Activated gamma-delta T cell (primary cell): ENCODE results near the gene C16orf74.

Source experiments
- DNase-seq: peaks from one replicate; lab custom pipeline; 2025; lab: John Stamatoyannopoulos, UW

The C16orf74 gene

DNA sequence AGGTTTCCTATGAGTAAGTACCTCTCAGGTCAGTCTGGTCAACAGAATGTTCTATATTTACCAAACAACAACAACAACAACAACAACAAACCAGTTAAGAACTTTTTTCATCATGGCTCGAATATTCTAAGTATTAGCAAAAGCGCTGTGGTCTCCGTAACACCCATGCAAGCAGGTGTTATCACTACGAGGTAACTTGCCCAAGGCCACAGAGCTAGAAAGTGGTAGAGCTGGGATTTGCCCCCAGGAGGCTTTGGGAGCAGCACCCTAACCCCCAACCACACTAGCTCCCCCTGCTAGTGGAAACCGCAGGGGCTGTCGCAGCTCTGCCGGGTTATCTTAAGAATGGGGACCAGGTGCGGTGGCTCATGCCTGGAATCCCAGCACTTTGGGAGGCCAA is 23.9 kb upstream of the C16orf74 start:
- no peak for DNase-seq

- DNase-seq, result no peak
Measured at GRCh38 chr16:85774136-85774535, 23.2 kb upstream of the C16orf74 start.

DNA sequence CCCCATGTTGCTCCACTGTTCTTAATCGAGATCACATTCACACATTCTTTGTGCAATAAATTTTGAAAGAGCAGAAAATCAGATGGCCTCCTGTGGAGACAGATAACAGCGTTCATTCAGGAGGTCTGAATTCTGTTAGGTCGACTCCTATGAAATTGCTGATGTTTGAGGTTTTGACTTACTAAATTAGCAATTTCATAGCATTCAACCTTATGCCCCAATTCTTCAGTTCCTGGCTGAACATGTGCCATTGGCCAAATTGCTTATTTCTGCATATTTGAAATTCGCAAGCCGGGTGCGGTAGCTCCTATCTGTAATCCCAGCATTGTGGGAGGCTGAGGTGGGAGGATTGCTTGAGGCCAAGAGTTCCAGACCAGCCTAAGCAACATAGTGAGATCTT is 22.1 kb upstream of the C16orf74 start:
- no peak for DNase-seq

DNA sequence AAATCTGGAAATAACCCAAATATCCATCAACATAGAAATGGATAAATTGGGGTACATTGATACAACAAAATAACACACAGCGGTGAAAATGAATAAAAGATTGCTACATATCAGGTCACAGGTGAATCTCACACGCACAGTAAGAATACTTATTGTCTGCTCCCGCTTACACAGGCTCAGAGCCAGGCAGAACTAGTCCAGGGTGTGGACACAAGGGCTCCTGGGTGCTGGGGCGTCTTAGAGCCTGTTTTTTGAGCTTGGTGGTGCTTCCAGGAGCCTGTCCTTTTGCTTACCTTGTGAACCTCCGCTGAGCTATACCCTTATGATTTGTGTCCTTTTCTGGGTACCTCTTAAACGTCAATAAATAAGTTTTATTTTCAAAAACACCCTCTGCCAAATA is 19.8 kb upstream of the C16orf74 start:
- DNase-seq, result no peak

DNA sequence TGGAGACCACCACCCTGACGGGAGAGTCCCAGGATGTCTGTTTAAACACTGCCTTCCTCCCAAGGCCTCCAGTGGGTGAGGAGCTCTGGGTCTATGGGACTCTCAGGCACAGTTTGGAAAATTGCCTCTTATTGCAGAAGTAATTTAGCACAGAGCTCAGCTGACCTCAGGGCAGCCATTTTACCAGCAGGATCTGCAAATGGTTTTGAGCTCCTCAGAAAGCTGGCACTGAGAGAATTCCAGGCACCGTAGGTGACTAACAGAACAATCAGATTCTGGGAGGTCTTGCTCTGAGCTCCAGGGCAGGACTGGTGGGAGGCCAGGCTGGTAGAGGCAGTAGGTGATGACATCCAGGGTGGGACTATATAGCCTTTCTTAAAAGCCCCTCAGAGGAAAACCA is 17.3 kb upstream of the C16orf74 start:
- no peak for DNase-seq

DNA sequence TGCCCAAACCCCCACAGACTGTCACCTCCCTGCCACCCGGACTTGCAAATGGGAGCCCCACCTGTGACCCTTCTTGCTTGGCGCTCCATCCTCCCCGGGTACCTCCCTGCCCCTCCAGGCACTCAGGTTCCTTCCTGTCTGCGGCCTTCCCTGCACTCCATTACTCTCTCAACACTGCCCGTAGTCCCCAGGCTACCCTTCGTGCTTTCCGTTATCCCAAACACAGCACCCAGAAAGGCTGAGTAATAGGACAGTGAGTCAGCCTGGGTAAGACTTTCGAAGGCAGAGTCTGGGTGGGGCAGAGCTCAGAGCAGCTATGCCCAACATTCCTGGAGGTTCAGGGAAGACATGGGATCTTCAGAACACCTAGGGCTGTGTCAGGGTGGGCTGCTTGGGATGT is 16.6 kb upstream of the C16orf74 start:
- no peak for DNase-seq

DNA sequence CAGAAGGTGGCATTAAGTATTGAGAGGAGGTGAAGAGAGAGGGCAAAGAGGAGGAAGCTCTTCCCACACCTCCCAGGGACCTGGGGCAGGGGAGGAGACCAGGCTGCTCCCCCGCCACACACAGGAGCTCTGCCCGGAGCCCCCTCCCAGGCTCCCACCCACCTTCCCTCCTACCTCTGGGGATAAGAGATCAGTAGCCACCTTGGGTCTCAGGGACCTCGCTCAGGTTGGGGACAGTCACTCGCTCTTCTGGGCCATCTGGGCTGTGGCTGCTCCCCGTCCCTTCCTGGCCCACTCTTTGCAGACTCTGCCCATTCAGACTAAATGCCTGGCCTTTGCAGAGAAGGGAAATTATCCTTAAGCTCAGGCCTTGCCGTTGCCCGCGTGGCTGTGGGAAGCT is 14.9 kb upstream of the C16orf74 start:
- DNase-seq, result no peak

DNA sequence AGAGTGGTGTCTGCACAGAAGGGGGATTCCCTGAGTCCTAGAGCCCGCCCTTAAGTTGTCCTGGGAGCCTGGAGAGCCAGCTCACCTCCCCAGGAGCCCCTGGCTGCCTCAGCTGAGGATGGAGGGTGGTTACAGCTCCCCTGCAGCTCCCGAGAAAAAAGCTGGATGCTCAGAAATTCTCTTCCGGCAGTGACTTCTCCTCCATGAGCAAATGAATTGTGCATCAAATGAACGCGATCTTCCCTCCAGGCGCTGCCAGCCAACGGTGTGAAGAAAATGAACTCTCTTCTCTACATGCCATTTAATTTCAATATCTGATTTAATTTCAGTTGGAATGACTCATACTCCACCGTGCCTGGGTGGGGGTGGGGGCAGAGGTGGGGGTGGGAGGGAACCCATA is 14.3 kb upstream of the C16orf74 start:
- DNase-seq, result no peak

- DNase-seq, result no peak
Measured at GRCh38 chr16:85763616-85764015, 12.7 kb upstream of the C16orf74 start.

DNA sequence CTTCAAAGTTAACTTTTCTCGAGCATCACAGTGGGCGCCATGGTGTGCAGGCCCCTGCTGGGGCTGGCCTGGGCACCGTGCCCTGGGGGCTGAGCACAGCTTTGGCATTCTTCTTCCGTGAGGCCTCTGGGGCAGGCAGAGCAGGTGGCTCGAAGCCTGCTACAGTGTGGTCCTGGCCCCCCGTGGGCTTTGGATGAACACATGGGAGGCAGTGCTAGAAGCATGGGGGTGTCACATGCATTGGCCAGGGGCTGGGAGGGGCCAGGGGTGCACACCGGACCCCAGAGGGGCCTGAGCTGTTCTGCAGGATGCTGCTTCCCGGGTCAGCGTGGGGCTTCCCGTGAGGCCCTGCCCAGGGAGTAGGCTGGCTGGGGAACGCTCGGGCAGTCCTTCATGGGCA is 12.1 kb upstream of the C16orf74 start:
- DNase-seq, result no peak

- DNase-seq, result no peak
Measured at GRCh38 chr16:85761861-85762260, 11.0 kb upstream of the C16orf74 start.

GRCh38 chr16:85759631-85760419 is 8.9 kb upstream of the C16orf74 start:
- no peak for DNase-seq

DNA sequence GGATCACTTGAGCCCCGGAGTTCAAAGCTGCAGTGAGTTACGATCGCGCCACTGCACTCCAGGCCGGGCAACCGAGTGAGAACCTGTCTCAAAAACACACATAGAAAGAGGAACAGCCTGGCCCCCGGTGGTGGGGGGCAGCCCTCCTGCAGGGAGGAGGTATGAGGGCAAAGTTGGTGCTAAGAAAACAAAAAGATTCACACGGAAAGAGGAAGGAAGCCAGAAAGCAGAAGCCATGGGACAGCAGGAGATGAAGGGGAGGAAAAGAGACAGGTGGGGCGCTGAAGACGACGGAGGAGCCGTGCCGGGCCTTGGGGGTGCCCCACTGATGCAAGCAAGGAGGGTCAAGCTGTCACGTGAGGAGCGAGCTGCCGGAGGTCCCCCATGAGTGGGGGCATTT is 8.2 kb upstream of the C16orf74 start:
- no peak for DNase-seq

DNA sequence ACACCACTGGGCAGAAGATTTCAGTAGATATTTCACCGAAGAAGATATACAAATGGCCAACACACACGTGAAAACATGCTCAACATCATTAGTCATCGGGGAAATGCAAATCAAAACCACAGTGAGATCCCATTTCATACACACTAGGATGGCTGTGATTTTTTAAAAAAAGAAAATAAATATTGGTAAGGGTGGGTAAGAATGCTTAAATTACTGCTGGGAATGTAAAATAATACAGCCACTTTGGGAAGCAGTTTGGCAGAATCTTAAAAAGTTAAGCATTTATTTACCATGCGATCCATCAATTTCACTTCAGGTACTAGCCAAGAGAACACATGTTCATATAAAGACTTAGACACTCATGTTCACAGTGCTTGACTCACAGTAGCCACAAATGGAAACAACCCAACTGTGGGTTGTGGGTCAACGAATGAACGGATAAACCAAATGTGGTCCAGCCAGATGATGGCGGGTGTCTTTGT is 6.5 kb upstream of the C16orf74 start:
- DNase-seq, result no peak

DNA sequence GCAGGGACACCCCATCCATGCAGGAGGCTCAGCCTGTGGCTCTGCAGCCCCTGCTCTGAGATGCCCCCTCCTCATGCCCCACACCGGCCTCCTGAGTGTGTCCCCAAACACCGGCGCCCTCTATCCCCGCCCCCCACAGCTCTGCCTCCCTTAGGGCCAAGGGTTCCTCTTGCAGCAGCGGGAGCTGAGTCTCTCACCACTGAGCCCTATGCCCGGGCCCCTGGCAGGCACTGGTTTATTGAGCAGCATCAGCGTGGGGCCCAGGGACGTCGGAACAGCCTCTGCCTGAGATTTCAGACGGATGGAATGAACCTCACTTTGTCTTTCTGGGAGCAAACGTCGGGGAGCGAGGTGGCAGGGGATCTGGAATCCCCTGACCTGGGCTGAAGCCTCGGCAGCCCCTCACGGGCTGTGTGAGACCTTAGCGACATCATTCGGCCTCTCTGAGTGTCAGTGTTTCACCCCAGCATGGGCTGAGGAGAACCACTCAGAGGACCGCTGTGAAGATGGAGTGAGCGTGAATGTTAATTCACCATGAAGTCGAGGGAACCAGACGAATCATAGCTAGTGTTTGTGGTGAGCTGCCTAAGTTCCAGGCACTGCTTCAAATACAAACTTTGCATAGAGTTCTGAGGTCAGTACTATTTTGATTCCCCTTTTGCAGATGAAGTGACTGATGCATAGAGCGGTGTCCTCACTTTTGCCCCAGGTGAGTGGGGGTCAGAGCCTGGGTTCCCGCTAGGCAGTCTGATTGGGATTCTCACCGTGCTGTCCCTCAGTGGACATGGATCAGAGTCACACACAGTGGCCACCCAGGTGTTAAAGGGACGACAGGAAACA is 5.3 kb upstream of the C16orf74 start:
- DNase-seq, result no peak

DNA sequence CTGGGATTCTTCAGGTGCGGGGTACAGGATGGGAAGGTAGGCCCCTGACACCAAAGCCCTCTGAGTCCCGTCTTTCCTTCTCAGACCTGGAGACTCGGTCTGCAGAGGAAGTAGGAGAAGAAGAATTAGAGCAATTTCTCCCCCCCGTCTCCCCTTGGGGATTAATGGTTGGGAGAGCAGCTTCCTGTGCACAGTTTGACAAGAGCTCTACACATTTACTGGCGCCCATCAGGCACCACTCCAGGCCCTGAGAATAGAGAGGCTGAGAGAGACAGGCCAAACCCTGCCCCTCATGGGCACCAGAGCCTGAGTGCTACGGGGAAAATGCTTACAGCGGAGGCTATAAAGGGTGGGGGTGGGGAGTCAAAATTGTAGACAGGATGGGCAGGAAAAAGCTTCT is 3.5 kb upstream of the C16orf74 start:
- no peak for DNase-seq

DNA sequence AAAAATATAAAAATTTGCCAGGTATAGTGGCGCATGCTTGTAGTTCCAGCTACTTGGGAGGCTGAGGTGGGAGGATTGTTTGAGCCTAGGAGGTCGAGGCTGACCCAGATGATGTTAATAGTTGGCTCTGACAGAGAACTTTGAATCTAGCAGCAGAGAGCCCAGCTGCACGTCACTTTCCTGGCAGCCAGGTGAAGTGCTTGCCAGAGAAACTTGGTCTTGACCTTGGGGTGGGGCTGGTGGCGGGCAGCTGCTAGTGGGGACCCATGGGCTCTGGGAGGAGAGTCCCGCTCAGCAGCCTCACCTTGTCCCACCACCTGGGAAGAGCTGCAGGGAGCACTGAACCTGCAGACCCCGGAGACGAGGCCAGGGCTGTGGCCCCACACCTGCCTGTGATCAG is 3.1 kb upstream of the C16orf74 start:
- DNase-seq, result no peak

- no peak for DNase-seq
Measured at GRCh38 chr16:85753559-85753958, 2.7 kb upstream of the C16orf74 start.

- DNase-seq, result no peak
Measured at GRCh38 chr16:85752511-85753420, 1.9 kb upstream of the C16orf74 start.

DNA sequence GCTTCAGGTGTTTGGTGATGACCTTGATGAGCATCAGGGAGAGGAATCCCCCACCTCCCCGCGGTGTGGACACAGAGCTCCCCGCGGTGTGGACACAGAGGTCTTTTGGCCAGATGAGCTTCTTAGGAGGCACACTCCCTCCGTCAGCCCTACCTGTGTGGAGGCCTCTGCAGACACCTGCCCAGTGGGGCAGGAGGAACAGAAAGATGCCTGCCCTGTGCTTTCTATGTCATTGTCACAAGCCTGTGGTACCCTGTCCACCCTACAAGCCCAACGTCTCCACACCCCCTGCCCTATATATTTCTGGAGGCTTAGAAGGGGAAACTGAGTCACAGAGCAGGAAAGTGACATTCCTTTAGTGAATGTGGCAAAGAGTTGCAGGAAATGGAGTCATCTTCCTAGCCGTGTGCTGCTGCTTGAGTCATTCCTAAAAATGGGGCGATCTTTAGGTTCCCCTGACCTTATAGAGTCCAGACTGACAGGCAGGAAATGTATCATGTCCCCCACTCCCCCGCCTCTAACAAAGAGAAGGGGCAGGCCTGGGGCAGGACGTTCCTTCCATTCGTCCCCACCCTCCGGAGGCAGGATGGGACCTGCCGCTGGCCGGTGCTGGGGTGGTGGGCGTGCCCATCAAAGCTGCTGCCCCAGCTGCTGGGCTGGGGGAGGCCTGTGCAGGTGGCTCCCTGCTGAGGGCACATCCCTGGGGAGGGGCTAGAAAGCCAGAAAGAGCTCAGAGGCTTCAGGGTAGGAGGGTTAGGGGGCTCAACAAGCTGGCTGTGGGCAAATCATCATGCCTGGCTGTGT is 1.0 kb upstream of the C16orf74 start:
- no peak for DNase-seq

DNA sequence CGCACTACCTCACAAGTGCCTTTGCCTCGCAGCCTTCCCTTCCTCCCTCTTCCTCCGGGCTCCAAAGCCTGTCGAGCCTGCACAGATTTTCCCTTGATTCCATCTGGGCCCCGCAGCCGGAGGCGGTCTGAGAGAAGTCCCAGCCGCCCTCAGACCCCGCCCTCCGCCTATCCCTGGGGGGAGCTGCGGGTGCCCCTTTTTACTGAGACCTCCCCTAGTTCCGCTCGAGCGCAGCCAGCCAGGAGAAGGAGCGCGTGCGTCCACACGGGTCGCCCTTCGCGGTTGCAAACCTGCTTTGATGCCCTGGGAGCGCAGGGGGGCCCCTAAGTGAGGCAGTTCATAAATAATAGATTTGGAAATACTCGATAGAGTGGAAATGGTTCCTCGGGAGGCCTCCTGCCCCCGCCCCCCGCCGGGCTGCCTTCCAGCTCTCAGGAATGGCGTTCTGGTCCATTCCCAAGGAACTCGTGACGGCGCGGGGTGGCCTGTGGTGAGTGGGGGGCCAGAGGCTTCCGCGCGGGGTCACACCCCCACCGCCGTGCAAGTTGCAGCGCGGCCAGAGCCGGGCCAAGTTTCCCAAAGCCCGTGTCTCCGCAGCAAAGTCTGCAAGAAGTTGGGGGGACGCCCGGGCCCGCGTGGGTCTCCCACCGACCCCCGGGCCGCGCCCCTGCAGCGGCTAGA is 610 bp downstream of the C16orf74 start:
- DNase-seq, result no peak
